TTC549 (cell line): ENCODE measurements around the gene SKAP2.

ENCODE experiments used
- FAIRE-seq: peaks from 2 replicates; lab custom pipeline; 2012; peaks lifted over from hg19 to GRCh38; lab: Jason Lieb, UNC

The SKAP2 gene

DNA sequence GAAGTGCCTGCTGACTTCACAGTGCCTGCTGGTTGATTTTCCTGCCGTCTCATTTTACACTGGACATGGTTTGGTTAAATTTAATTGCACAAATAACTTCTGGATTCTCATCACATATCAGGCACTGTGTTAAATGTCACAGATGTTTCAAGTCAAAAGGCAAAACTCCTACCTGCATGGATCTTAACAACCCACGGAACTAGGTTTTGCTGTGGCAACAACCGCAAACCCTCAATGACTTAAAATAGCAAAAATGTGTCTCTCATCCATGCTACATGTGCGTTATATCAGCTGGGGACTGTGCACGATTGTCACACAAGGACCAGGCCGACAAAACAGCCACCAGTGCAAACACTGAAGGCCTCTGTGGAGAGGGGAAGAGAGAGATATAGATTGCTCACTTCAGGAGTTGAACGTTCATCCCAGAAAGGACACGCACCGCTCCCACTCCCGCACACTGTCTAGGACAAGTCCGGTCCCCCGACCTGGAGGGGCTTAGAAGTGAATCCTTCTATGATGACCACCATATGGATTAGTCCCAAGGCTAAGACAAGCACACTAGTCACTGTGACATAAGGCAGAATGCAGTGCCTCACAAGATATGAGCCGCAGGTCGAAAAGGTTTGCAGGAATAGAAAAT is 233.3 kb downstream of the SKAP2 start:
- FAIRE-seq: no peak

DNA sequence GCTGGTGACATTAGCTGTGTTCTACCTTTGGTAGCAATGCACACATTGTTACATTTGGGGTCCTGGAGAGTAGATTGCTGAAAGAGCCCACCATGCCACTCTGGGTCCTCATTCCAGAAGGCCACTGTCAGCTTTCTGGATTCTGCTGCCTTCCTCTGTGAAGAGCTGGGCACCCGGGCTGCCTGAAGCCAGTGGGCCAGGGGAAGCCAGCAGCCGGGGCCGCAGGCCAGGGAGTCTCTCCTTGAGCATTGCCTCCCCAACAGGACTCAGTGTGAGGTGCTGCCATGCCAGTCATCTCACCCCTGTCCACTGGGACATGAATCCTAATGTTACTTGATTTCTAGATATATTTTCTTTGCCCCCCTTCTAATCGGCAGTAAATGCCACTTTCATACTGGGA is 234.0 kb downstream of the SKAP2 start:
- no peak for FAIRE-seq

DNA sequence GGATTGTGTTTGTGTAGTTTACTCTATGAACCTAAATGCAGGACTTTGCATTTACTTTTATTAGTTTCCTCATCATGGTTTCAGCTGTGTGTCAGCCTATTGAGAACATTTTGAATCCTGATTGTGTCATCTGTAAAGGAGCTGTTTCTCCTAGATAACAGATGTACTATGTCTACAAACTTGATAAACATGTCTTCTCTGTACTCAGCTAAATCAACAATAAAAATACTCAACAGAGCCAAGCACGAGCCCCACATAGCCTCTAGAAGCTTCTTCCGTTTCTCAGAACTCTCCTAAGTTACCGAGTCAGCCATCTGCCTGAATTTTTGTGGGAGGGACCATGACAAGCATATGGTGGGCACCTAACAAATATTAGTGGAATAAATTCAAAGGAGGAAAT is 234.7 kb downstream of the SKAP2 start:
- FAIRE-seq: no peak

DNA sequence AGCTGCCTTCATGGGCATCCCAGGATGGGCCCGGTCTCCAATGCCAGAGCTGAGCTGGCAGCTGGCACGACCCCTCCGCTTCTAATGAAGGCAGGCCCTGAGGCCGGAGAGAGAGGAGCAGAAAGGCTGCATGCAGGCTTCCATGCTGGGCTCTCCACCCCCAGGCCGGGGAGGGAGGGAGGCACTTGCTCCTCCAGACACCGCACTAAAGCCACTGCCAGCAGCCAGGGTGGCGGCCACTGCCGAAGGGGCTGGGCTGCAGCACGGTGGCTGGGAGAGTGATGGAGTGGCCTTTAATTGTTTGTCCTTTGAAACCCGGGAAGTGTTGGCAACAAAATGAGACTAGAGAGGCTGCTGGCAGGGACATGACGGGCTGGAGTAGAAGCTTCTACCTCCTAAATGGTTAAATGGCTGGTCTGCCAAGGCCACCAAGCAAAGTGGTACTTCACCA is 236.5 kb downstream of the SKAP2 start:
- FAIRE-seq: no peak

DNA sequence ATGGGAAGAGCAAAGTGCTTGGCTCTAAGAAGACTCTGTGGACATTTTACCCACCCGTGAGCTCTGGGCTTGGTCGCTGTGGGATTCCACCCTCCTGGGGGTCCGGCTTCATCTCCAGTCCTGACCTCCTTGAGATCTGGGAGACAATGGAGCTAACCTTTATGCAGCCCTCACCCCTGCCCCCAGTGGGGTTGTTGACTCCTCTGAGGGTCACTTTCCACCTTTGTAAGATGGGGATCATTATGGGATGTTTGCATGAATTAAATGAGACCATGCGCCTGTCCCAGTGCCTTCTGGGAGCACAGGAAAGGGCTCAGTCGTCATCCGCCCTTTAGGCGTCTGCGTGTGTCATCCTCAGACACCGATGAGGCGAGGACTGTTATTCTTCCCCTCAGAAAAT is 237.2 kb downstream of the SKAP2 start:
- no peak for FAIRE-seq

DNA sequence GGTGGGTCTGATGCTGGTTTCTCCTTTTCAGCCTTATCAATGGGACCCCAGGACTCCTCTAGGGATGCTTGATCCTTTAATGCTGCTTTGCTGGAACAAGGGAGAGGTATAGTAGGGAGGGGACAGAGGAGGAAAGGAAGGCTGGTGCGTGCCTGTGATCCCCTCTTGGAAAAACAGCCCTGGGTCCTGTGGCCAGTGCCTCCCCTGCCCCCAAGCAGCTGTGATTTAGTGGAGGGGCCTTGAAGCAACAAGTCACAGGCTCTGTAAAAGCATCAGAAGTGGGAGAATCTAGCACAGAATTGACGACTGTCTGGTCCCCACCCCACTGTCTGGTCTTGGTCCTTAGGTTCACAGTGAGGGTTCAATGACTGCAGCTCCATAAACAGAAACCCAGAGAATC is 237.7 kb downstream of the SKAP2 start:
- no peak for FAIRE-seq

DNA sequence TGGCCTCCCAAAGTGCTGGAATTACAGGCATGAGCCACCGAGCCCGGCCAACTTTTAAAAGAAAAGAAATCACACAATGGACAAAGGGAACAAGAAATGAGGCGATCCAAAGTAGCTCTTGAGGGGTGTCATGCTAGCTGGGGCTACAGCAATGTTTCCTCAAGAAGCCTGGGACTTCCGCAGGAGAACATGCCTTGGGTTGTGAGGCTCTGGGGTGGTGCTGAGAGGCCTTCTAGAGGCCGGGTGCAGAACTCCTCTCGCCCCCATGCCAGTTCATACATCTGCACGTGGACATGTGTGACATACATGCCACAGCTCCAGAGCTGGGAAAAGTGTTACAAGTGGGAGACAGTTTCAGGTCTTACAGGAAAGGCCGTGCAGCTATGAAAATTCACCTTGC is 238.2 kb downstream of the SKAP2 start:
- no peak for FAIRE-seq

DNA sequence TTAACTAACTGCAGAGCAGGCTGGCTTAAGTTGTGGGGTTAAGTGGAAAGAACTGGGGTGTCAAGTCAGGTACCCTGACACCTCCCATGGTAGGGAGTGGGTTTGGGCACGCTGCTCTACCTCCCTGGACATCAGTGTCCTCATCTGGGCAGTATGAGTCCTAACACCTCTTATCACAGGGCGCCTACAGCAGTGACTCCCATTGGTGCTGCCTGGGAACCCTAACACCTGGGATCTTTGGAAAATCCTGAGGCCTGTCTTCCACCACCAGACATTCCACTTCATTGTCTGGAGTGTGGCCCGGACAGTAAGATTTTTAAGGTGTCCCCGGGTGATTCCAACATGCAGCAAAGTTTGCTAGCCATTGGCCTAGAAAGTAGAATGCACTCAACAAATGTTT is 239.1 kb downstream of the SKAP2 start:
- no peak for FAIRE-seq

DNA sequence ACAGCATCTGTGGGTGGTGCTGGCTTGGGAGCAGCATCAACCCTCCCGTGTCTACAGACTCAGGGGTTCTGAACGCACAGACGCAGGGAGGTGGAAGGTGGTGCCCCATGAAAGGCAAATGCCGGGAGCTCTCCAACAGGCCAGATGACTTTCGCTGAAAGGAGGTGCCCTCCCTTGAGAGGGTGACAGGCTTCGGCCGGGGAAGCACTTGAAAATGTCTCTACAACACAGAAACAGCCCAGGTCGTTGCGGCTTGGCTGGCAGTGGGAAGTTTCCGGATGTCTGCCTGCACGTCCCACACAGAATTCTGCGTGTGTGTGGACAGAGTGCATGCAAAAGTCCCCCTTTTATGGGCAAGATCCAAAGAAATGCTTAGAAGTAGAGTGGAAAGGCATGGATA is 239.6 kb downstream of the SKAP2 start:
- FAIRE-seq: no peak

DNA sequence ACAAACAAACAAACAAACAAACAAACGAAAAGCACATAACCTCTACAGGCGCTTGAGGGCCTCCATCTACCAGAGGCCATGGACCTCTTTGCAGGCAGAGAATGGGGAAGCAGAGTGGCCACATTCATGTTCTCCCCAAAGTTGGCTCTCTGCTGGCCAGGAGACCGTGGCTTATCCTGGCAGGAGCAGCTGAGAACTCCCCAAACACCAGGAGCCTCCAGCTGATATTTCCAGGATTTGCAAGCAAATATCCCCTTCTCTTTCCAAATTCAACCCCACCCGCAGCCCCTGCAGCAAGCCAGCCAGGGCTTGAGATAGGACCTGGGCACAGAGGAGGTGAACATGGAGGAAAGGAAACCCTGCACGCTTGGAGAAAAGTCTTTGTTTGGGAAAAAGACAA is 240.0 kb downstream of the SKAP2 start:
- FAIRE-seq: no peak

DNA sequence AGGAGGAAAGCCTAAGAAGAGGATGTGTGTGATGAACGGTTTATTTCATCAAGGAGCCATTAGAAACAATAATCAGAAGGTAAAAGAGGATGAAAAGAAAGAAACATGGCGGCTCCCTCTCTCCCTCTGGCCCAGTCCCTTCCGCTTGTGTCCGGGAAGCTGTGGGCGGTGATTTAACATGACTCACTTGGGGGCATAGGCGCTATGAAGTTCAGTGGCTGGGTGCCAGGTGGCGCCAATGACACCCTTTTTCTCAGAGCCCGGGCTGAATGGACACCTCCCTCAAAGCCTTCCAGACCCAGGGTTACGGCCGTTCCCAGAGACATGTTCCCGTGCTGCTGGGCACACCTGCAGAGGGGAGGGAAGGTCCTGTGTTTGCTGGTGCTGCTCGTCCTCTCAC is 244.0 kb downstream of the SKAP2 start:
- FAIRE-seq: no peak

DNA sequence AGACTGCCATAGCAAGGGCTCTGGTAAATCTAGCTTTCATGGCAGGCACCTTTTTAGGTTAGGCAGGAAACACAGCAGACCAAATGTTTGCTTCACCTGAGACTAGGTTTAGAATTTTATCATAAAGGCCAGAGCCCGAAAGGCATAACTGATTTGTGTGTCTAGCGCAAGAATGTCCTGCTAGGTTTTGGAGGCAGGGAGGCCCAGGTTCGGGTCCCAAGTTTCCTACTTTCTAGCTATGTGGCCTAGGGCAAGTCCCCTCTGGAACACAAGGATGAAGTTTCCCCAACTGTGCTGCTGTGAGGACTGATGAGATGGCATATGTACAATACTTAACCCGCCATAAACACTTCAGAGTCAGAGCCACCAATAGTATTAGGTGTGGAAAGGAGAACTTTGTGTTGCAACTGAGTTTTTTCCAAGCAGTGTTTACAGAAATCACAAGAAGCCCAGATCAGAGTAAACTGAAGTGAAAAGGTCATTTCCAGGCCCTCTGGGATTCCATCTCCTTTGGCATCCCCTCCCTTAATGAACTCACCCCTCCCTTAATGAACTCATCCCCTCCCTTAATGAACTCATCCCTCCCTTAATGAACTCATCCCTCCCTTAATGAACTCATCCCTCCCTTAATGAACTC is 244.9 kb downstream of the SKAP2 start:
- no peak for FAIRE-seq

DNA sequence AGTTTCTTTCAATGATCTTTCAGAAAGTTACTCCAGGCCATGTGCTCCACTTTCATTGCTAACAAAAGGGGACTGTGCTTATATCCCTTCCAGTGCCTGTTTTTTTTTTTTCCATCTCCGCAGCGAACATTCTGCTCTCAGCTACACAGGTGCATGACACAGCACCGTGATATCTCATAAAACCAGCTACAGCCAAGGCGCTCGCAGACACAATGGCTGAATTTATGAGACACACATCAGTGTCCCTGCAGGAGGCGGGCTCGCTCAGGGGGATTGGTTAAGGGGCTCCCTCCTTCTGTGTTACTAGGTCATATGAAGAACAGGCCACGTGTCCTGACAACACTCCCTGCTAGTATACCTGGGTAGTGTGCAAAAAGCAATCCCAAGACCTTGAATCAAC is 245.5 kb downstream of the SKAP2 start:
- no peak for FAIRE-seq

DNA sequence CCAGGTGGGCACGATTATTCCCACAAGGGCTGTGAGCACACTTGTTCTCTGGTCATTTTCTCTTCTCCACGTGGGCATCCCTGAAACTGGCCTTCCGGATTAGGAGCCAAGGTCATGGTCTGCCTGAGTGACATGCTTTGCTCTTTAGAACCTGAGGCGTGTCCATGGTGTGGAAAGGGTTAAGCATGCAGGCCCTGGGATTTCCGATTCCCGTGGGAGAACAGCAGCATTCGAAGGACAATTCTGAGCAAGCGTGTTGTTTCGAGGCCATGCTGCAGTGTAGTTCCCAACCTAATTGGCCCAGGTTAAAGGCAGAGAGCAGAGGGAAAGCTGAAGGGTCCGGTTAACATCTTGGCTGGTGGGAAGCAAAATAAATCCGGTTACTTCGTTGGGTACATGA is 245.9 kb downstream of the SKAP2 start:
- FAIRE-seq: no peak
